Stimulated activated CD8-positive, alpha-beta memory T cell treated with anti-CD3 and anti-CD28 coated beads, Interleukin-12 subunit alpha, Interleukin-12 subunit beta, amount 100 ng/mL, for 1 hour (primary cell): Measurements from ENCODE around the gene DTD1.

Experiments used
- DNase-seq: peaks from one replicate; pipeline ENCODE4 v3.0.0-alpha.2; 2020; ENCODE audit warnings: low read depth

DTD1 gene

GRCh38 chr20:18587665-18588573 lies at the start of gene DTD1:
Gene DTD1 (plus strand): TSS chr20:18588054. CDS start chr20:18588073, 19 bp downstream.
- DNase-seq, result peak; percentile 66

GRCh38 chr20:18541741-18542140 lies 46.1 kb upstream of the DTD1 start:
- no peak for DNase-seq

- DNase-seq, result no peak
These were observed 44.6 kb upstream of the DTD1 start for GRCh38 chr20:18543216-18543615.

- DNase-seq, result no peak
These were observed 43.9 kb upstream of the DTD1 start for GRCh38 chr20:18543932-18544331.

GRCh38 chr20:18545566-18545965 lies 42.3 kb upstream of the DTD1 start:
- no peak for DNase-seq

- no peak for DNase-seq
These were observed 39.4 kb upstream of the DTD1 start for GRCh38 chr20:18548465-18548864.

- DNase-seq, result no peak
These were observed 34.1 kb upstream of the DTD1 start for GRCh38 chr20:18553746-18554145.

- peak; percentile 89 for DNase-seq
These were observed 20.7 kb upstream of the DTD1 start, which contains the start of gene SMIM26 for GRCh38 chr20:18566892-18567738. Gene SMIM26 (plus strand): TSS chr20:18567432. CDS start chr20:18567479, 47 bp downstream.

GRCh38 chr20:18567739-18568091 lies 20.1 kb upstream of the DTD1 start:
- DNase-seq, result no peak

- DNase-seq, result no peak
These were observed 16.8 kb upstream of the DTD1 start for GRCh38 chr20:18571009-18571408.

GRCh38 chr20:18571578-18571977 lies 16.3 kb upstream of the DTD1 start:
- DNase-seq, result no peak

GRCh38 chr20:18577942-18578341 lies 9.9 kb upstream of the DTD1 start:
- no peak for DNase-seq

- no peak for DNase-seq
These were observed 9.3 kb upstream of the DTD1 start for GRCh38 chr20:18578581-18578980.

GRCh38 chr20:18580012-18580411 lies 7.8 kb upstream of the DTD1 start:
- no peak for DNase-seq

- DNase-seq, result no peak
These were observed 2.7 kb upstream of the DTD1 start for GRCh38 chr20:18585134-18585533.

GRCh38 chr20:18588574-18588933 lies 700 bp downstream of the DTD1 start:
- DNase-seq, result no peak

GRCh38 chr20:18589941-18590674 lies 2.3 kb downstream of the DTD1 start:
- DNase-seq, result no peak

GRCh38 chr20:18596270-18596669 lies 8.4 kb downstream of the DTD1 start:
- no peak for DNase-seq

GRCh38 chr20:18609741-18610140 lies 21.9 kb downstream of the DTD1 start:
- no peak for DNase-seq

GRCh38 chr20:18611492-18611891 lies 23.6 kb downstream of the DTD1 start:
- DNase-seq, result no peak

- no peak for DNase-seq
These were observed 25.7 kb downstream of the DTD1 start for GRCh38 chr20:18613553-18613952.

- DNase-seq, result no peak
These were observed 26.4 kb downstream of the DTD1 start for GRCh38 chr20:18614244-18614643.
